IPS-NIHi11 (cell line): ENCODE data around the gene RASL10A.
"Not testable (repeated sequence)": the region's sequence is repeated elsewhere in the genome, so short reads cannot be mapped to it uniquely, and the experiment has no call there.

Experiments used
- DNase-seq: peaks from one replicate; pipeline ENCODE4 v3.0.0; 2012; ENCODE audit warnings: mixed read lengths, low spot score

RASL10A gene

GRCh38 chr22:29315286-29316140 is at the start of gene RASL10A:
Gene RASL10A (minus strand): TSS chr22:29315697. CDS start chr22:29315246, 451 bp downstream.
- peak; percentile 77 for DNase-seq

- peak; percentile 79 for DNase-seq
Observed at GRCh38 chr22:29359469-29359868, 44.0 kb upstream of the RASL10A start.

- not testable (repeated sequence) for DNase-seq
Observed at GRCh38 chr22:29357193-29357890, 41.8 kb upstream of the RASL10A start.

- DNase-seq, result no peak
Observed at GRCh38 chr22:29353860-29354259, 38.4 kb upstream of the RASL10A start.

GRCh38 chr22:29353286-29353685 is 37.8 kb upstream of the RASL10A start:
- no peak for DNase-seq

- no peak for DNase-seq
Observed at GRCh38 chr22:29352778-29353177, 37.3 kb upstream of the RASL10A start.

GRCh38 chr22:29351891-29352290 is 36.4 kb upstream of the RASL10A start:
- DNase-seq, result no peak

GRCh38 chr22:29351042-29351441 is 35.5 kb upstream of the RASL10A start:
- no peak for DNase-seq

- DNase-seq, result no peak
Observed at GRCh38 chr22:29348956-29349355, 33.5 kb upstream of the RASL10A start.

GRCh38 chr22:29348041-29348440 is 32.5 kb upstream of the RASL10A start:
- no peak for DNase-seq

GRCh38 chr22:29346659-29347058 is 31.2 kb upstream of the RASL10A start:
- DNase-seq, result no peak

- DNase-seq, result no peak
Observed at GRCh38 chr22:29345932-29346331, 30.4 kb upstream of the RASL10A start.

GRCh38 chr22:29344889-29345288 is 29.4 kb upstream of the RASL10A start:
- DNase-seq, result not testable (repeated sequence)

GRCh38 chr22:29344137-29344536 is 28.6 kb upstream of the RASL10A start:
- peak; percentile 62 for DNase-seq

GRCh38 chr22:29343313-29343805 is 27.9 kb upstream of the RASL10A start:
- DNase-seq, result peak; percentile 62

- no peak for DNase-seq
Observed at GRCh38 chr22:29342577-29343312, 27.2 kb upstream of the RASL10A start.

- DNase-seq, result no peak
Observed at GRCh38 chr22:29342177-29342576, 26.7 kb upstream of the RASL10A start.

GRCh38 chr22:29341849-29342127 is 26.3 kb upstream of the RASL10A start:
- DNase-seq, result no peak

- DNase-seq, result no peak
Observed at GRCh38 chr22:29341056-29341848, 25.8 kb upstream of the RASL10A start.

- no peak for DNase-seq
Observed at GRCh38 chr22:29340566-29340965, 25.1 kb upstream of the RASL10A start.

GRCh38 chr22:29339381-29340235 is 24.1 kb upstream of the RASL10A start:
- DNase-seq, result no peak
